Stimulated activated CD4-positive, alpha-beta T cell treated with anti-CD3 and anti-CD28 coated beads, Interleukin-15, amount 100 ng/mL, for 48 hours (primary cell): ENCODE measurements around the gene POGLUT3.

Experiments
- DNase-seq, 2 donors: peaks; one replicate each; pipeline ENCODE4 v3.0.0-alpha.2; 2020; ENCODE audit warnings: low read depth in 2 of 2

The POGLUT3 gene

GRCh38 chr11:108500169-108500568 is 2.0 kb upstream of the POGLUT3 start:
- DNase-seq, result no peak

GRCh38 chr11:108498816-108499408 is 728 bp upstream of the POGLUT3 start:
- no peak for DNase-seq

GRCh38 chr11:108497317-108498045 is 703 bp downstream of the POGLUT3 start:
- DNase-seq, result peak; percentile 56 to 65

- no peak for DNase-seq
These were observed 1.4 kb downstream of the POGLUT3 start for GRCh38 chr11:108496643-108497256.

- no peak for DNase-seq
These were observed 2.9 kb downstream of the POGLUT3 start for GRCh38 chr11:108495326-108495725.

- DNase-seq, result no peak
These were observed 4.0 kb downstream of the POGLUT3 start for GRCh38 chr11:108494182-108494581.

GRCh38 chr11:108491936-108492335 is 6.2 kb downstream of the POGLUT3 start:
- DNase-seq, result no peak

GRCh38 chr11:108486828-108487227 is 11.4 kb downstream of the POGLUT3 start:
- DNase-seq, result no peak

- no peak for DNase-seq
These were observed 11.9 kb downstream of the POGLUT3 start for GRCh38 chr11:108486331-108486730.

GRCh38 chr11:108483163-108483562 is 15.0 kb downstream of the POGLUT3 start:
- no peak for DNase-seq

GRCh38 chr11:108474664-108475463 is 23.3 kb downstream of the POGLUT3 start:
- no peak for DNase-seq

- no peak for DNase-seq
These were observed 25.5 kb downstream of the POGLUT3 start for GRCh38 chr11:108472681-108473080.

- no peak for DNase-seq
These were observed 29.7 kb downstream of the POGLUT3 start for GRCh38 chr11:108468478-108468864.

- DNase-seq, result peak; percentile 90 to 94
These were observed 30.9 kb downstream of the POGLUT3 start, which contains the start of gene C11orf65 for GRCh38 chr11:108467091-108467823. C11orf65 (minus strand) TSS chr11:108467529; CDS start chr11:108461559, 5,970 bp downstream.

GRCh38 chr11:108466405-108466804 is 31.8 kb downstream of the POGLUT3 start:
- DNase-seq, result no peak

GRCh38 chr11:108453207-108453835 is 44.9 kb downstream of the POGLUT3 start:
- no peak for DNase-seq
